ENCODE measurements around the gene BCL2A1. TPM values are rescaled to one million over a fixed set of nuclear protein-coding genes. Genes with fewer than 3 reads are reported as not detected.
"Not testable (repeated sequence)": the region's sequence is repeated elsewhere in the genome, so short reads cannot be mapped to it uniquely, and the experiment has no call there.

Gene BCL2A1
- polyA plus RNA-seq, 1 experiment: 2.9 TPM

DNA sequence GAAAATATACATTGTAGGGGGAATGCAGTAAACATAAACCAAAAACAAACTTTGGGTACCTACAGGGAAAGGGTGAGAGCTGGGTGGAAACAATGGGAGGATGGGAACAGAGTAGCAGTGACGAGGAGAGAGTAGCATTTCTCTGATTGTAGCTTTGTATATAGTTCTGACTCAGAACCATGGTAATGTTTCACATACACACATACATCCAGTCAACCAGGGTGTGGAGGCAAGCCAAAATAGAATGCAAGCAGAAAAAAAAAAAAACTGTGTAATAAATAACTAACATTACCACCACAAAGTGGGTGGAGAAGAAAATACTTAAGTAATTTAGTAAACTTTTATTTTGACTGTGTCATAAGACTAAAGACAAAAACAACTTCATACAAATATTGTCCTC, 27.2 kb downstream of the BCL2A1 start:
- TF ChIP-seq, protein P1, sequence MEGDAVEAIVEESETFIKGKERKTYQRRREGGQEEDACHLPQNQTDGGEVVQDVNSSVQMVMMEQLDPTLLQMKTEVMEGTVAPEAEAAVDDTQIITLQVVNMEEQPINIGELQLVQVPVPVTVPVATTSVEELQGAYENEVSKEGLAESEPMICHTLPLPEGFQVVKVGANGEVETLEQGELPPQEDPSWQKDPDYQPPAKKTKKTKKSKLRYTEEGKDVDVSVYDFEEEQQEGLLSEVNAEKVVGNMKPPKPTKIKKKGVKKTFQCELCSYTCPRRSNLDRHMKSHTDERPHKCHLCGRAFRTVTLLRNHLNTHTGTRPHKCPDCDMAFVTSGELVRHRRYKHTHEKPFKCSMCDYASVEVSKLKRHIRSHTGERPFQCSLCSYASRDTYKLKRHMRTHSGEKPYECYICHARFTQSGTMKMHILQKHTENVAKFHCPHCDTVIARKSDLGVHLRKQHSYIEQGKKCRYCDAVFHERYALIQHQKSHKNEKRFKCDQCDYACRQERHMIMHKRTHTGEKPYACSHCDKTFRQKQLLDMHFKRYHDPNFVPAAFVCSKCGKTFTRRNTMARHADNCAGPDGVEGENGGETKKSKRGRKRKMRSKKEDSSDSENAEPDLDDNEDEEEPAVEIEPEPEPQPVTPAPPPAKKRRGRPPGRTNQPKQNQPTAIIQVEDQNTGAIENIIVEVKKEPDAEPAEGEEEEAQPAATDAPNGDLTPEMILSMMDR (IDR thresholded peaks at IDR 0.05; ENCODE audit: low read depth, low read length): no peak
- Histone ChIP-seq H3K4me3 (ENCODE audit: low read depth, low read length) (no peak overlapping the region), H3K27ac (ENCODE audit: low read depth, low read length) (peak overlapping the region; percentile 71), H3K27me3 (ENCODE audit: control insufficient read depth, insufficient read depth, low read length) (no peaks in the 10 kb centered on the region), H3K9me3 (ENCODE audit: control insufficient read depth, insufficient read depth, low read length) (no peaks in the 10 kb centered on the region; the same call in 1 of the 2 replicates)
- ChIA-PET POLR2A (interaction anchor here (0.6 kb wide), 2 partner anchors 121 to 1935 kb away, joined by 5 to 6 read pairs; no protein-coding TSS in a partner anchor), CTCF (interaction anchor here (0.6 kb wide), 1 partner anchor 19 kb away, joined by 4 read pairs; no protein-coding TSS in a partner anchor)
- peak; percentile 76 for DNase-seq (ENCODE audit: low read depth, low spot score)

DNA sequence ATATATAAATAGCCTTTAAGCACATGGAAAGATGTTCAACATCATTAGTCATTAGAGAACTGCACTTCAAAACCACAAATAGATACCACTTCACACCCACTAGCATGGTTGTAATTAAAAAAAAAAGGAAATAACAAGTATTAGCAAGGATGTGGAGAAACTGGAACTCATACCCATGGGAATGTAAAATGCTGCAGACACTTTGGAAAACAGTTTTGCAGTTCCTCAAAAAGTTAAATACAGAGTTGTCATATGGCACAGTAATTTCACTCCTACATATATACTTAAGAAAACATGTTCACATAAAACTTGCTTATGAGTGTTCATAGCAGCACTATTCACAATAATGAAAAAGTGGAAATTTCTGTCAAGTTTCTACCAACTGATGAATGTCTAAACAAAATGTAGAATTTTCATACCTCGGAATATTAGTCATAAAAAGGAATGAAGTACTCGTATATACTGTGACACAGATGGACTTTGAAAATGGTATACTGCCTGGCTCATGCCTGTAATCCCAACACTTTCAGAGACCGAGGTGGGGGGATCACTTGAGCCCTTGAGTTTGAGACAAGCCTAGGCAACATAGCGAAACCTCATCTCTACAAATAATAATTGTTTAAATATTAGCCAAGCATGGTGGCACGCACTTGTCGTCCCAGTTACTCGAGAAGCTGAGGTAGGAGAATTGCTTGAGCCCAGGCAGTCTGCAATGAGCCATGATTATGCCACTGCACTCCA, 28.1 kb downstream of the BCL2A1 start:
- CTCF ChIA-PET: no interaction called here
- no peak overlapping the region for H3K4me3 ChIP-seq (ENCODE audit: low read depth, low read length)
- no peak for DNase-seq (ENCODE audit: low read depth, low spot score)
- peak overlapping the region; percentile 71 for H3K27ac ChIP-seq (ENCODE audit: low read depth, low read length)
- POLR2A ChIA-PET: interaction anchor here (0.6 kb wide), 1 partner anchor 122 kb away, joined by 6 read pairs; no protein-coding TSS in a partner anchor
- TF ChIP-seq, protein P1 (IDR thresholded peaks at IDR 0.05; ENCODE audit: low read depth, low read length): no peak
- no peaks in the 10 kb centered on the region; the same call in 1 of the 2 replicates for H3K9me3 ChIP-seq (ENCODE audit: control insufficient read depth, insufficient read depth, low read length)
- H3K27me3 ChIP-seq (ENCODE audit: control insufficient read depth, insufficient read depth, low read length): no peaks in the 10 kb centered on the region

DNA sequence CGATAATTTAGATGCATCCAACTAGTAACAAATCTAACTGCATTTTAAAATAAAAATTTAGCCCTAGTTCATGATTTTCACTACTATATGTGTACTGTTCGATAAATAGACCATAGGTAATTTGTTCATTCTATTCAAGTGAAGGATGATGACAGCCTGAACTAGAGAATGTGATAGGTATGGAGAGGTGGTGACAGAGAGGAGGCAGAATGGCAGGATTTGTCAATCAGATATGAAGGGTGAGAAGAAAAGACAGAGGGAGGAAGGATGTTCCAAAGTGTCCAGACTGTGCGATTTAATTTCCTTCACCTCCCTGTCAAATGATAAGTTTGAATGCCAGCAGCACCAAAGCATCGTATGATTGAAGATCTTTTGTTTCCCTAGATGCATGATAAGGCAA, 31.6 kb downstream of the BCL2A1 start:
- ChIA-PET CTCF (no interaction called here), POLR2A (no interaction called here)
- no peaks in the 10 kb centered on the region for H3K27me3 ChIP-seq (ENCODE audit: control insufficient read depth, insufficient read depth, low read length)
- no peak overlapping the region for H3K27ac ChIP-seq (ENCODE audit: low read depth, low read length)
- no peaks in the 10 kb centered on the region for H3K9me3 ChIP-seq (ENCODE audit: control insufficient read depth, insufficient read depth, low read length)
- H3K4me3 ChIP-seq (ENCODE audit: low read depth, low read length): no peak overlapping the region
- DNase-seq (ENCODE audit: low read depth, low spot score): no peak
- TF ChIP-seq, protein P1 (IDR thresholded peaks at IDR 0.05; ENCODE audit: low read depth, low read length): no peak

DNA sequence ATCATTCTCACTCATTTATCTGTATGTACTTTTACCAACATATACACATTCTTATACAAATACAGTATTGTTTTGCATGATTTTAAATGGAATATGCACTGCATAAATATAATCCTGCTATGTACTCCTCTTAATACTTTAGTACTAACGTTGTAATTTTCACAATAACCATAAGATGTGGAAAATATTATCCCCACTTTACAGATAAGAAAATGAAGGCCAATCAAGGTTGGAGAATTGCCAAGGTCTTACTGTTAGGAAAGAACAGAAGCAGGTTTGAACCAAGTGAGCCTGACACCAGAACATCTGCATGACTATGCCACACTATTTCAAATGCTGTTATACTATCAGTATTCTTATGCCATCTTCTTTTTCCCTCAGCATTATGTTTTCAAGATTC, 32.9 kb downstream of the BCL2A1 start:
- CTCF ChIA-PET: no interaction called here
- Histone ChIP-seq H3K27ac (ENCODE audit: low read depth, low read length) (no peak overlapping the region), H3K4me3 (ENCODE audit: low read depth, low read length) (no peak overlapping the region), H3K9me3 (ENCODE audit: control insufficient read depth, insufficient read depth, low read length) (no peaks in the 10 kb centered on the region), H3K27me3 (ENCODE audit: control insufficient read depth, insufficient read depth, low read length) (no peaks in the 10 kb centered on the region)
- POLR2A ChIA-PET: no interaction called here
- TF ChIP-seq, protein P1 (IDR thresholded peaks at IDR 0.05; ENCODE audit: low read depth, low read length): no peak
- no peak for DNase-seq (ENCODE audit: low read depth, low spot score)

DNA sequence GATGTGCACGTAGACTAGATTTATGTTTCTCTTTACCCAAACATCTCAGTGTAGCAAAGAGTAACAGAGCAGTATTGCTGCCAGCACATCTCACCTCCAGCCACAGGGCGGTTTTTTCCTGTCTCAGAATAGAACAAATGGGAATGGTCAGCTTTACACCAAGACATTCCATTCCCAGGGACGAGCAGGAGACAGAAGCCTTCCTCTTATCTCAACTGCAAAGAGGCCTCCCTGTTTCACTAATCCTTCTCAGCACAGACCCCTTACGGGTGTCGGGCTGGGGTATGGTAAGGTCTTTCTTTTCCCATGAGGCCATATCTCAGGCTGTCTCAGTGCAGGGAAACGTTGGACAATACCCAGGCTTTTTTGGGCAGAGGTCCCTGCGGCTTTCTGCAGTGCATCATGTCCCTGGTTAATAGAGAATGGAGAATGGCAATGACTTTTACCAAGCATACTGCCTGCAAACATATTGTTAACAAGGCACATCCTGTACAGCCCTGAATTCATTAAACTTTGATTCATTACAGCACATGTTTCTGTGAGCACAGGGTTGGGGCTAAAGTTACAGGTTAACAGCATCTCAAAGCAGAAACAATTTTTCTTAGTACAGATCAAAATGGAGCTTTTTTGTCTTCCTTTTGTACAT, 35.3 kb downstream of the BCL2A1 start:
- H3K4me3 ChIP-seq (ENCODE audit: low read depth, low read length); H3K27me3 ChIP-seq (ENCODE audit: control insufficient read depth, insufficient read depth, low read length); H3K27ac ChIP-seq (ENCODE audit: low read depth, low read length); H3K9me3 ChIP-seq (ENCODE audit: control insufficient read depth, insufficient read depth, low read length); CTCF ChIA-PET; POLR2A ChIA-PET; DNase-seq (ENCODE audit: low read depth, low spot score): not testable (repeated sequence)

All from AG04450 (cell line).